ELR (cell line): ENCODE data around the gene GRIK3.

Source experiments
- DNase-seq: peaks from one replicate; pipeline ENCODE4 v3.0.0-alpha.2; 2015; ENCODE audit warnings: low read depth

The GRIK3 gene

DNA sequence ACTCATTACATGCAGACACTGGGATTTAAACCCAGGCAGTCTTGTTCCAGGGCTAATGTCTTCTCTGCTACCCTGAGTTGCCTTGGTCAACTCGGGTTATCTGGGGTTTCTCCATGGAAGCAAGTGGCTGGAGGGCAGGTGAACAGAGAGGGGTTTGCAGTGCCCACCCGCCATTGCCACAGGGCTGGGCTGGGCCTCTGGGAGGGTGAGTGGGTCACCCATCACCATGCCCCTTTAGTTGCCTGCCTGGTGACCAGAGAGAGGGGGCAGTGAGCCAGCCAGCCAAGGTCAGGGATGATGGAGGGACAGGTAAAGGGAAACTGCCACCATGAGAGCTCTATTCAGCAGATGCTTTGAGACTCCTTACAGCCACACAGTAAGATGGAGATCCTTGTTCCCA lies 53.2 kb downstream of the GRIK3 start:
- no peak for DNase-seq

DNA sequence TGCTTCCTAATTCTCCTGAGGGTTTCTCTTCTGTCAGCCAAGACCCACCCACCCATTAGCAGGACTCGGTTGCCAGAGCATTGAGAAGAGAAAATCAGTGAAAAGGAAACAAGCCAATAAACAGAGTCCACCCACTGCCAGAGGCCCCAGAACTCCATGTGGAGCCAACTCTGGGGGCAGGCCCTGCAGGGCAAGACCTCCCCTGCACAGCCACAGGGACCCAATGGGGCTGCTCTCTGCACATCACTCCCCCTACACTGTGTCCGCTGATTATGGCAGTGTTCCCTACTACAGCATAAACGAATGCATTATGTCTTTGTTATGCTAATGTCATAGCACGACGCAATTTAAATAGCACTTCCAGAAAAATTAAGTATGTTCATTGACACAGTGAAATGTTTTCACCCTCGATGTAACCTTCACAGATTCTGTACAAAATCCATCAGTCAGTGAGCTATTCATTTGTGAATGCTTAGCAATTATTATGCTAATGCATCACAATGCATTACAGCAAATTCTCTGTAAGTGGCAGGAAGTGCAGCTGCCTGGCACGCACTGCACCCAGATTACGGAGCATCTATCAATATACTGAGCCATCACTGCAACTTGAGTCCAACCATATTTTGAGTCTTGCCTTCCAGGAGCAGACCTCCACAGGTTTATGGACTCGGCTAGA lies 56.4 kb downstream of the GRIK3 start:
- DNase-seq, result no peak

DNA sequence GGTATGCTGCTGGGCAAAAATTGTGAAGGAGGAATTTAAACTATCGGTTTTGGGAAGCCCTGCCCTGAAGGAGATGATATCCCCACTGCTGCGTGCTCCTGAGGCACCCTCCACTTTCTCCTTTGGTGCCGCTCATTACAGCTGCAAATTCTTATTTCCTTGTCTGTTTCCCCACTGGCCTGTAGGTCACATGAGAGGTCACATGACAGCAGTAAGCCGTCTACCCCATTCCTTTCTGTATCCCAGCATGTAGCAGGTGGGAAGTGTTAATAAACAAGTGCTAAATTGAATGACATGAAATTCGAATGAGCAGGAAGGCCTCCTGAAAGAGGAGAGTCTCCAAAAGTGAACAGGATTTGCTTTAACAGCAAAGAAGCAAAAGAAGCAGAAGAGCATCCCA lies 58.7 kb downstream of the GRIK3 start:
- no peak for DNase-seq

DNA sequence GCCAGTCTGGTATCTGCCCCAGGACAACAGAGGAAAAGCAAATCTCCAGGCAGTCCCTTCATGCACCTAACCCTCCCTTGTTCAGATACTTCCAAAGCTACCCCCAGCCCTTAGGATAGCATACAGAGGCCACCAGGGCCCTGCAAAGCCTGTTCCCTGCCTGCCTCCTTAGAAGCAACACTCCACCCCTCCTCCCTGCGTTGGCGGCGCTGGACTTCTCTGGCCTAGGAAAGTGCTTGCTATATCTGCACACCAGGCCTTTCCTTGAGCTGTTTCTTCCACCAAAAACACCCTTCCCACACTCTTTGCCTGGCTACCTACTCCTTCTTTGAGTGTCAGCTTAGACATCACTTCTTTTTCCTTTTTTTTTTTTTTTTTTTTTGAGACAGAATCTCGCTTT lies 61.3 kb downstream of the GRIK3 start:
- no peak for DNase-seq

DNA sequence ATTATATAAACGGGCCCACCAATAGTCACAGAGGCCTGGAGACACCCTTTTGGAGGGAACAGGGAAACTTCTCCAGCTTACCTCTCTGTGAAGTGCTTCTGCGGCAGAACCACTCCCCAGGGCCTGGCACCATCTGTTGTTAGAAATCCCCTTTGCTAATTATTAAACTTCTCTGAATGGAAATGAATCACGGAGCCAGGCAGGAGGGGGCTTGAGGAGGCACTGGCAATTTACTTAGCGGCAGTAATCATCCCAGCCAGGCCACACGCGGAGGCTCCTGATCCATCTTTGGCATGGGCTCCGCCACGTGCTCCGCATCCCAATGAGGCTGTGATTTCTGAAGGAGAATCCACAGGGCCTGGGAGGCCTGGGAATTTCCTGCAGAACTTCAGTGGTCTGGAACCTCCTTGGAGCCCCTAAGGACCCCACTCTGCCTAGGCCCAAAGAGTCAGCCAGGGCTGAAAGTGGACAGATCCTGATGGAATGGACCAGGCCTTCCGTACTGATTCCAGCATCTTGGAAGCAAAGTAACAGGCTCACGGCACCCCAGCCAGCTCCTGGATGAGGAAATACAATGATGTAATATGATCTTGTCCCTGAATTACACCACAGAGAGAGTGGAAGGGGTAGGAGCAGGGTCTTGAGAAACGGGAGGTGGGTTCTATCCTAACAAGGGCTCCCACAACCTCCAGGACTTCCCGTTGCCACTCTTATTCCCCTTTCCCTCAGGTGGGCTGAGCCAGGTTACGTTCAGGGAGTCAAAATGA lies 62.3 kb downstream of the GRIK3 start:
- no peak for DNase-seq

DNA sequence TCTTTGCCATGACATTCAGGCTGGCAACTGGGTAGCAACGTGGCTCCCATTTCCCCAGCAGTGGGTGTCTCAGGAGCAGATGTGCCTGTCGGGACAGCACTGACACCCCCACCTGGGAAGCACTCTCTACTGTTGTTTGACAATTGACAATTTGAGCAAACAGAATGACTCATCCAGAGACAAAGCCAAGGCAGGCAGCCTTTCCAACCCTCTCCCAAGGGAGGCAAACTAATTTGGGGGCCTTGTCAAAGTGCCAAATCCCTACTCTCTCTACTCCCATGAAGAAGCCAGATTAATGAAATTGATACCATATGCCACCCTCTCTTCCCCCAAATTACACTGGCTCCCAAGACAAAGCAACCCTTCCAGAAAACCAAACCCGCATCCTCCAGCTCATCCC lies 65.6 kb downstream of the GRIK3 start:
- no peak for DNase-seq

DNA sequence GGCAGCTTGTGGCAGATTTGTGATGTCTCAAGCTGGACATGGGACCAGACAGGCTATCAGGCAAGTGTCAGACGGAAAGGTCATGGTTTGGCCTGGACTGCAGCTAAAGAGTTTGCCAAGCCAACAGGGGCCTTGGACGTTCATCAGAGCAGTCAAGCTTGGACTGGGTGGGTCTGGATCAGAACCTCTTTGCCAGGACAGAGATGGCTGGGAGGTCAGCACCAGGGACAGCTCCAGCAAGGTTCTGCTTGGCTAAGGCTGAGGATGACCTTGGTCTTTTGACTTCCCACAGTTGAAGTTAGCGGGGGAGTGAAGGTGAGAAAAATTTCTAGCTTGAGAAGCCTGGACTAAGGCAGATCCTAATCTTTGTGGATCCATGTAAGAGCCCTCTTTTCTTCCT lies 68.1 kb downstream of the GRIK3 start:
- DNase-seq, result peak; percentile 22

DNA sequence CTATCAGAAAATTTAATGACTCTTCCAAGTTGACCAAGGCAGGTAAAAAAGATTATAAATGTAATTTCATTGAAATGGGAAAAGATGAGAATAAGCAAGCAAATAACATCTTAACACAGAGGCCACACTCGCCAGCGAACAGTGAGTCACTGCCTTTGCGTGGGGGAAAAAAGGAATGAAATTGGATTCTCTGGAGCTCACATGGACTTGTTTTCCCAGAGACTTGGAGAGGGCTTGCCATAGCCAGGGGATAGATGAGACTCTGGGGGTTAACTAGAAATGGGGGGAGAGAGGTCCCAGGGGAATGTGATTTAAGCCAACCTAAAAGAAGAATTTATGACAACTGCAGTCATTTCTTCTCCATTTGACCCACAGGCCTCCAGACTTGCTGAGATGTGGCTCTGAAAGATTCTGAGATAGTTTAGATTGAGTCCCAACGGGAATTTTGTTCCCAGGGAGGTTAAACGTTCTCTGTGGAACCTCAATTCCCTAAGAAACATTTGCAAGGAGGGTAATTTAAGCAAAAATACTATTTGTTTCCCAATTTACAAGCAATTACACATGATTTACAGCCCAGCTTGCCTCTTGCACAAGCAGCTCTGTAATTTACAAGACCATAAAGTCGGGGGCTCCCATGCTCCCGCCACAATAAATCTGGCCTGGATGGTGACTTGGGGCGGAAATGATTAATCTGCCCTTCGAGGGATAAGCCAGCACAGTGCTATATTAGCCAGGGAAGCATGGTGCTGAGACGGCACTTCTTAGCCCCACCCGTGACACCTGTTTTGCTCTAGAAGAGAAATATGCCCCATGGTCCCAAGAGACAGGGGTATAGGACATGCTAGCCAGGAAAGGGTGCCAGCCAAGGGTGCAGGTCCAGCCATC lies 68.8 kb downstream of the GRIK3 start:
- DNase-seq, result no peak

DNA sequence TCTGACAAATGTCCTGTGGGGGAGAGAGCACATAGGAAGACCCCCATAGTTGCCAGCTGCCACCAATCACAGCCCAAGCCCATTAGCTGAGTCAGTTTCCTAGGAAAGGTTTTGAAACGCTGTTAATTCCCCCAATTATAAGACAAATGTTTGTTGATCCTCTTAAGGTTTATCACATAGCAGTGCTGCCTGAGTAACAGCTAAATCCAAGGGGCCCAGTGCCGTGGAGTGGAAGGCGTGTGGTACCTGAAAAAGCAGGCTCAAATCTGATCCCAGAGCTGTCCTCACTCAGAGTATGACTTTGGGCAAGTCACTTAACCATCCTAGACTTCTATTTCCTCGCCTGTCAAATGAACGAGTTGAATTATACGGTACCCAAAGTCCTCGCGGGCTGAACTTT lies 69.5 kb downstream of the GRIK3 start:
- DNase-seq, result no peak

DNA sequence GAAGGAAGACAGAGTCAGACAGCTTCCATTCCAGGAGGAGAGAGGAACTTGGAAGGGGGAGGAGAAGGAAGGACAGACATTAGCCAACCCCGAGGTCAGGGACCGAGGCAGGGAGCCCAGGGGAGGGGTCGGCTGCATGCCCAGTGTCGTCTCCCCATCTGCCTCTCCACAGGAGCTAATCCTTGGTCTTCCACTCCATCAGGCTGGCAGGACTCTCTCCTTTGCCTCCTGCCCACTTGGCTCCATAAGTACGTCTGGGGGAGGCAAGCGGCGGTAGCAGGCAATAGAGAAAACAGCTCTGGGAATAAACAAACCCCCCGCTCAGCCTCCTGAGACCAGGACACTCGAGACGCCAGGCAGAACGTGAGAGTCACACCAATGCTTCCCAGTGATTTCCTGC lies 71.3 kb downstream of the GRIK3 start:
- DNase-seq, result no peak

DNA sequence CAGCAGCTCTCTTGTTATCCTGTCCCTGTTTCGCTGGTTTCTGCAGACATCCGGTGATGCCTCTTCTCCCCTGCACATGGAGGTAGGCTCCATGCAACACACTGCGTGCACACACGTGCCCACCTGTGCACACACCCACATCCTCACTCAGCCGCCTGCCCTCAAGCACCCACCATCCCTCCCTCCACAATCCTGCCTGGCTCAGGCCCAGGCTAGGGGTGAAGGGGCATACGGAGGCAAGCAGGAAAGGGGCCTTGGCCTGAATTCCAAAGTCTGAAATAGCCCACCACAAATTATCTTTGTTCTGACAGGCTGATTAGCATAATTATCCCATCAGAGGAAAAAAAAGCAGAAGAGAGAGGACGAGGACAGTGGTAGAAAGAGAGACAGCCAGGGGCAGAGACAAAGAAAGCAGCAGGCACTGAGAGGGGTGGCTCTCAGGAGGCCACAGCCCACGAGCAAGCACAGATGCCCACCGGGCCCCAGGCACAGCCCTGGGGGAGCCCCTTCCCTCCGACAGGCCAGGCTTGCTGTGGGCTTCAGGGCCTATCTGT lies 73.2 kb downstream of the GRIK3 start:
- DNase-seq, result no peak

DNA sequence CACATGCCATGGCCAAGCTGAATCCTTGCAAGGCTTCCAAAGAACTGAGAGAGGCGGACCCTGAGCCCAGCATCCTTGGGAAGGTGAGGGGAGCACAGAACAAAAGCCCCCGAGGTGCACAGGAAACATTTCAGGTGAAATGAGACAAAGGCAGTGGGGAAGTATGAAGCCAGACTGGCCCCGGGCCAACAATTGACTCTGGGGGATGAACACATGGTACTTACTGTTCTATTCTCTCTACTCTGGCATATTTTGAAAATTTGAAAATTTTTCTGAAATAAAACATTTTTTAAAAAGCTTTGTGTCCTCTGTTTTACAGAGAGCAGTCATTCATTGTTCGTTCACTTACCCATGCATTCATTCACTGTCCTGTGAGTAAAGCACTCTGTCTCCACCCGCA lies 77.7 kb downstream of the GRIK3 start:
- no peak for DNase-seq

DNA sequence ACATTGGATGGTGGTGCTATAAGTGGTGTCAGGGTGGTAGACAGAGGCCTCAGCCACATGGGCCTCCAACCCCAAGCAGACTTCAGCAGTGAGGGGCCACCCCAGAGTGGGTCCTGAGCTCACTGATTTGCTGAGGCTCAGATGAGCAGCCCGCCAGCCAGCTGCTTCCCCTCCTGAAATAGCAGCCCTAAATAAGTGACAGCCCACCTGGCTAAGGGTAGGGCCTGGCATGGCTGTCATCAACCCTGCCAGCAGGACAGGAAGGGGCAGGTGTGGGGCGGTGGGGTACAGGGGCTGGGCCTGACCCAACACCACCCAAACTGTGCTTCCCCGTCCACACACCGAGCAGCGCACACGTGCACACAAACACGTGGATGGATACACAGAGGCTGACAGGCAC lies 79.3 kb downstream of the GRIK3 start:
- no peak for DNase-seq

DNA sequence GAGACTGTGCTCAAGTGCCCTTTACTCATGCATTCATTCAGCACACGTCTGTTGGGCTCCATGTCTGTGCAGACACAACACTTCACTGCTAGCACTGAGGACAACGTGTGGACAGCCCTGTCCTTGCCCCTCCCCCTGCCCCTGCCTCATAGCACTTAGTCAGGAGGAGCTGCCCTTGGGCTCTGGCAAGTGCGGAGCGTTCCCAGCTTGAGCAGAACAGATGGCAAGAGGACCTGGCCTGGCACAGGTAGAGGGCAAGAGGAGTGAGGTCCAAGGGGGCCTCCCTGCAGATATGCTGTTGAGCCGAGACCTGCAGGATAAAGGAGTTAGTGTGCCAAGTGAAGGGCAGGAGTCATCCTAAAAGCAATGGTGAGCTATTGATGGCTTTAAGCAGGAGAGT lies 81.3 kb downstream of the GRIK3 start:
- DNase-seq, result no peak

DNA sequence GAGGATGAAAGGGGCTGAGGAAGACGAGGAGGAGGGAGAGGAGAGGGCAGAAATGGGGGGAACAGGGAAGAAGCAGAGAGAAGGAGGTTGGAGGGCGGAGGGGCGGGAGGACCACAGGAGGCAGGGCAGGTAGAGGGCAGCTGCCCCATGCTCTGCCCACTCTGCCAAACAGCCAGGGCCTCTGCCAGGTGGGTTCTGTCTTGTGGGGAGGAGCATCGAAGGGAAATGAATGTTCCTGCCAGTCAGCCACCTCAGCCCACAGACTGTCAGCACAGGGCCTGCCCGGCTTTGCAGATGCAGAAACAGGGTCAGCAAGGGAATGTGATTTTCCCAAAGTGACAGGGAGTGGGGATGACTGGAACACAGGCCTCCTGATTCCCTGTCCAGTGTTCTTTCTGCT lies 82.6 kb downstream of the GRIK3 start:
- DNase-seq, result no peak

DNA sequence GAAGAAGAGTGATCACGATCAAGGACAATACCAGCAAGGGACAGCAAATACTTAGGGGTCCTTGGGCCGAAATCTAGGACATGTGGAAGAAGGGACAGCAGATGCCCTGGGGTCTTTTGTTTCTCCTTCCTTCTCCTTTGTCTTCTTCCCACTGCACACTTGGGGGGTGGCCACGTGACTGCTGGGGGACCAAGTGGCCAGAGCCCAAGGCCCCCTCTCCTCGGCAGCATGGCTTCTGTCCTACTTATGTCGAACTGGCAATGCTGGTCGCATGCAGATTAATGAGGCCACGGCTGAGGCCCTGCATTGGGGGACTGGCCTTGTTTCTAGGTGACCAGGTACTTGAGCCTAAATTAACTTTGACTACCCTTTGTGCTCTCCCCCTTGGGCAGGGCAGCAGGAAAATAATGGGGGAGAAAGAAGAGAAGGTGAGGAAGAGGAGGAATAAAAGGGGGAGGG lies 83.0 kb downstream of the GRIK3 start:
- no peak for DNase-seq

DNA sequence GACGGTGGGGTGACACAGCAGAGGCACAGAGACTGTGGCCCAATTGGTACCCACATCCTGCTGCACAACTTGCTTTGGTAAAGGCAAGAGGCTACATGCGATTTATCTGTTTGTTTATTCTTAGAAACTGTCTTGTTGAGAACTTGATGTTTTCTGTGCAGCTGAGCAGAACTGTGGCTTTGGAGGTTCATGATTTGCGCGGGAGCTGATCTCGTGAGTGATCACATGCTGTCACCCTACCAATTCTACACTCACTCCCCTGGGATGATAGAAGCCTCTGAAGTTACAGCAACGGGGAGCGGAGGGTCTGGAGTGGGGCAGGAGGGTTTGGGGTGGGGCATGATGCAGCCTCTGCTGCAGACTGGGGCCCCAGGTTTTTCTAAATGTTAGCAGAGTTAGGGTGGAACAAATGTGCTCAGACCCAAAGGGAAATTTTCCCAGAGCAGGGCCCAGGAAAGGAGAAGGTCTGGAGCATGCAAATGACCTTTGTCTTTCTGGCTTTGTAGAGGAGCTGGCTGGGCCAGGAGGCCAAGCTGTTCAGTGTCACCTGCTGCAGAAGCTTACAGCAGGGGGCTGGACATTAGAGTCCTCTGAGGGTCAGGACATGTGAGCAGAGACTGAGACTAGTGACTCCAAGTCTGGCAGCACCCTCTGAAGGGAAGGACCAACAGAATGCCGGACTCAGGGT lies 83.6 kb downstream of the GRIK3 start:
- no peak for DNase-seq

DNA sequence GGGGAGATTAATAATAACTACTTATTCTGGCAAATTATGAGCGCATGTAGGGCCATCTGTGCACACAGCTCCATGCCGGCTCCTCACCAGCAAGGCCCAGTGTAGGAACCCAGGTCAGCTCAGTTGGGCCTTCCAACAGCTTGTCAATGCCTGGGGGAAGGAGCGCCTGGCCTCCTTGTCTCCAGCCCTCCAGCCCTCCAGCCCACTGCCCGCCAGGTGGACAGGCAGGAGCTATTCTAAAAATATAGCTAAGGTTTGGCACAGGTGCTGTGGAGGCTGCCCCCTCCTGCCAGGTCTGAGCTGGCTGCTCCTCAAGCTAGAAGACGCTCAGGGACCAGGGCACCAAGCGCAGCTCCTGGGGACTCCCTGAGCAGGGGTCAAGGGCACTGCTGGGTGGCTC lies 85.7 kb downstream of the GRIK3 start:
- no peak for DNase-seq

DNA sequence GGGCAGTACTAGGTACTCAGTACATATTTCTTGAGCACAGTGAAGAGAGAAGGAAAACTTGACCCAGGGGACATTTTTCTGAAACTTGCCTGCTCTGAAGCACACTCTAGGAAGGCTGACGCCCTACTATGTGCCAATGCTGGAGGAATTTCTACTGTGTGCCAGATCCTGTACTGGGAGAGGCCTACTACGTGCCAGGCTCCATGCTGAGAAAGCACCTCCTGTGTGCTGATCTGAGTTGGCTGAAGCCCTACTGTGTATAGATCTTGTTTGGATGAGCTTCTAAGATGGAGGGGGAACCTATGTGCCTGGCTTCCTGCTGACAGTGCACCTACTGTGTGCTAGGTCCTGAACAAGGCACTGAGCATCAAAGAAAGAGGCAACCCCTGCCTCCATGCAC lies 86.2 kb downstream of the GRIK3 start:
- DNase-seq, result no peak

DNA sequence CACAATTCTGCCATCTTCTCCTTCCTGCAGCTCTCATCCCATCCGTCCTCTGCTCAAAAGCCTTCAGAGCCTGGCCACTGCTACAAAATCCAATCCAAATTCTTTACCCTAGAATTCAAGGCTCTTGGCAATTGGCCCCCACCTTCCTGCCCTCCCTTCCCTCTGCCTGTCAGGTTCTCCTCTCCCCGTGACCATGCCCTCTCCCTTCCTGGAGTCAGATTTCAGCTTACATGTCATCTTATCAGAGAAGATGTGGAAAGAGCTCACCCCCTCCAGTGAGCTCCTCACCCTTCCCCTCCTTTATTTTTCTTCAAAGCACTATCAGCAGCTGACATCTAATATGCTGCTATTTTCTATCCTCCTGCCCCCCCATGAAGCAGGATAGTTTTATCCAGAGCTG lies 86.9 kb downstream of the GRIK3 start:
- DNase-seq, result no peak

DNA sequence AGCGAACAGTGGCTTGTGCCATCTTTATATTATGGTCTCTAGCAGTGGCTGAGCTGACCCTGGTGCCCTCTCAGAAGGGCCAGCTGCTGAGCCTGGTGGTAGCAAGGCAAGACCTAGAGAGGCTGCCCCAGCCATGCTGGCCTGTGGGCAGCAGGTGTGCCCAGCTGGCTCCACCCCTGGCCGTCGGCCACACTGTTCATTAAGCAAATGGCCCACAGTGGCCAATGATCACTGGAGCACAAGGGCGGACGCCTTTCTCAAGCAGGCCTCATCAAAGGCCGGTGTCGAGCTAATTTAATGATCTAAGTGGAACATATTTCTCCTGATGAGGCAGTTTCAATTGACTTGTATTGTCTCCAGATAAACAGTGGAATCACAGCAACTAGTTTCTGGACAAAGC lies 89.4 kb downstream of the GRIK3 start:
- DNase-seq, result no peak

DNA sequence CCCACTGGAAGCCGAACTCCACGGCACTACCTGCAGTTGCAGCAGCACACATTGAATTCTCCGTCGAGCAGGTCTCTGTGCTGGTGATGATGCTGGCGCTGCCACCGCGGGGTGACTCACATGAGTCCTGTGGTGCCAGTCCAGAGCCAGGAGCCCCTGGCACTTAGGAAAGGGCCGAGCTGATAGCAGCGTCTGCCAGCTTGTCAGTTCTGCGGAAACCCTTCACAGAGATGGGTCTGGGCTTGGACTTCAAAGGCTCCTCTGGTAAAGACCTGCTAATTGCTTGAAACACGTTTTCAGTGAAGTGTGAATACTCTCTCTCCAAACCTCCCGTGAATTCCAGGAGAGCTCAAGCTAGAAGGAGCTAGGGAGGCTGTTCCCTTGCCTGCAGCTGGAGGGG lies 92.2 kb downstream of the GRIK3 start:
- no peak for DNase-seq
